HG03457 (cell line): Measurements from ENCODE around the gene TAF4.
A peak's percentile ranks its signal among the peaks of the same experiment; 100 is the strongest.
"Not testable (repeated sequence)": the region's sequence is repeated elsewhere in the genome, so short reads cannot be mapped to it uniquely, and the experiment has no call there.

Experiments used
- ATAC-seq: cut with Tn5 transposase; IDR thresholded peaks from one replicate; pipeline ENCODE4 v1.9.1; 2021; ENCODE audit warnings: moderate number of reproducible peaks; ENCODE audit not compliant: unreplicated experiment

TAF4 gene, protein sequence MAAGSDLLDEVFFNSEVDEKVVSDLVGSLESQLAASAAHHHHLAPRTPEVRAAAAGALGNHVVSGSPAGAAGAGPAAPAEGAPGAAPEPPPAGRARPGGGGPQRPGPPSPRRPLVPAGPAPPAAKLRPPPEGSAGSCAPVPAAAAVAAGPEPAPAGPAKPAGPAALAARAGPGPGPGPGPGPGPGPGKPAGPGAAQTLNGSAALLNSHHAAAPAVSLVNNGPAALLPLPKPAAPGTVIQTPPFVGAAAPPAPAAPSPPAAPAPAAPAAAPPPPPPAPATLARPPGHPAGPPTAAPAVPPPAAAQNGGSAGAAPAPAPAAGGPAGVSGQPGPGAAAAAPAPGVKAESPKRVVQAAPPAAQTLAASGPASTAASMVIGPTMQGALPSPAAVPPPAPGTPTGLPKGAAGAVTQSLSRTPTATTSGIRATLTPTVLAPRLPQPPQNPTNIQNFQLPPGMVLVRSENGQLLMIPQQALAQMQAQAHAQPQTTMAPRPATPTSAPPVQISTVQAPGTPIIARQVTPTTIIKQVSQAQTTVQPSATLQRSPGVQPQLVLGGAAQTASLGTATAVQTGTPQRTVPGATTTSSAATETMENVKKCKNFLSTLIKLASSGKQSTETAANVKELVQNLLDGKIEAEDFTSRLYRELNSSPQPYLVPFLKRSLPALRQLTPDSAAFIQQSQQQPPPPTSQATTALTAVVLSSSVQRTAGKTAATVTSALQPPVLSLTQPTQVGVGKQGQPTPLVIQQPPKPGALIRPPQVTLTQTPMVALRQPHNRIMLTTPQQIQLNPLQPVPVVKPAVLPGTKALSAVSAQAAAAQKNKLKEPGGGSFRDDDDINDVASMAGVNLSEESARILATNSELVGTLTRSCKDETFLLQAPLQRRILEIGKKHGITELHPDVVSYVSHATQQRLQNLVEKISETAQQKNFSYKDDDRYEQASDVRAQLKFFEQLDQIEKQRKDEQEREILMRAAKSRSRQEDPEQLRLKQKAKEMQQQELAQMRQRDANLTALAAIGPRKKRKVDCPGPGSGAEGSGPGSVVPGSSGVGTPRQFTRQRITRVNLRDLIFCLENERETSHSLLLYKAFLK

DNA sequence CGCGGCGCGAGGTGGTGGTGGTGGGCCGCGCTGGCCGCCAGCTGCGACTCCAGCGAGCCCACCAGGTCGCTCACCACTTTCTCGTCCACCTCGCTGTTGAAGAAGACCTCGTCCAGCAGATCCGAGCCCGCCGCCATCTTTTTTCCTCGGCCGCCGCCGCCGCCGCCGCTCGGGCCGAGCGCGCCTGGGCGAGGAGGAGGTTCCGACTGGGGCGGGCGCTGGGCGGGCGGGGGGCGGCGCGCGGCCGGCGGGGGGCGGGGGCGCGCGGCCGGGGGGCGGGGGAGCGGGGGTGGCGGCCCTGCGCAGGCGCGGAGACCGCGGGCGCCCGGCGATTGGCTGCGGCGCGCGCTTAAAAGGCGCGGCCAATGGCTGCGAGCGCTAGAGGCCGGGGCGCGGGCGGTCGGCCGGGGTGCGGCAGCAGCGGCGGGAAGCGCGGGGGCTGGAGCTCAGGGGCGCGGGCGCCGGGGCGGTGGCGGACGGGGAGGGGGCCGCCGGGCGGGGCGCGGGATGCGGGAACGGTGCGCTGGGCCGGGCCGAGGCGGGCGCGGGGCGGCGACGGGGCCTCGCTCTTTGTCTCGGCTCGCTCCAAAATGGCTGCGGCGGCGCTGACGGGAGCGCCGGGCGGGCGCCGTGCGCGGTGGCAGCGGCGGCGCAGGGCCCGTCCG lies at the start of gene TAF4:
TAF4 (minus strand) TSS at position 208 of the 665 bp plus-strand sequence; CDS start at position 137, 71 bp downstream.
- peak; percentile 41 for ATAC-seq

DNA sequence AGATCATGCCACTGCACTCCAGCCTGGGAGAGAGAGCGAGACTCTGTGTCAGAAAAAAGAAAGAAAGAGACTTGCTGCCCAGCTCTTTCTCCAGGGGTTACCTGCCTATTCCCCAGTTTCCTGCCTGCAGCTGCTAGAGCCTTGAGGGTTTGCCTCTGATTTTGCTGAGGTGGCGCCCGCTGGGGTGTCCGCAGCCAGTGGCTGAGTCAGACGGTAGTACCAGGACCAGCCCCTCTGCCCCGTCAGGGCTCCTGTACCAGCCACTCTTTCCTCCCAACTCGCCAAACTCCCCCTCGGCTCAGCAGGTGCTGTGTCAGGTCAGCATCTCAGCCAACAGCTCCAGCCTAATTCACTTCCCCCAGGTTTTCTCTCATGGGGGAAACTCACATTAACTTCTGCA lies 49.2 kb upstream of the TAF4 start:
- ATAC-seq = no peak

DNA sequence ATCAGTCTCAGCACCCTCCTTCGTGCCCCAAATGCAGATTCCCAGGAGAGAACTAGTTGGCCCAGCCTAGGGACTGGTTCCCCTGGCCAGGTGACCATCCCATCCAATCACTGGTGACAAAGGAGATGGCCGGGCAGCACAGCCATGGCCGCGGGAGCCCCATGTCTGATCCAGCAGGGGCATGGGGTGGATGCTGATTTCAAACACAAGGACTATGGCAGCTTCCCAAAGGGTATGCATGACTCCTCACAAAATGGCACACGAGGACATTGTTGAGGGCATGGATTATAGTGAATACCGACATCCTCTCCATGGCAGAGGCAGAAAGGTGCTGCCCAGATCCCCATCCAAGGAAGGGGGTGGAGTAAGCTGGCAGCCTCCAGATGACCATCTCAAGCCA lies 46.7 kb upstream of the TAF4 start:
- no peak for ATAC-seq

DNA sequence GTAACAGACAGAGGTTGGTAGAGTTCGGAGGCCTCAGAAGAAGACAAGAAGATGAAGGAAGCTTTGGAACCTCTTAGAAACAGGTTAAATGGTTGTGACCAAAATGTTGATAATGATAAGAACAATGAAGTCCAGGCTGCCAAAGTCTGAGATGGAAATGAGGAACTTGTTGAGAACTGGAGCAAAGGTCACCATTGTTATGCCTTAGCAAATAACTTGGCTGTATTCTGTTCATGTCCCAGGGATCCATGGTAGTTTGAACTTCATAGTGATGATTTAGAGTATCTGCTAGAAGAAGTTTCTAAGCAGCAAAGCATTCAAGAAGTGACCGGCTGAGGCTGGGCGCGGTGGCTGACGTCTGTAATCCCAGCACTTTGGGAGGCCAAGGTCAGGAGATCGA lies 45.5 kb upstream of the TAF4 start:
- no peak for ATAC-seq

DNA sequence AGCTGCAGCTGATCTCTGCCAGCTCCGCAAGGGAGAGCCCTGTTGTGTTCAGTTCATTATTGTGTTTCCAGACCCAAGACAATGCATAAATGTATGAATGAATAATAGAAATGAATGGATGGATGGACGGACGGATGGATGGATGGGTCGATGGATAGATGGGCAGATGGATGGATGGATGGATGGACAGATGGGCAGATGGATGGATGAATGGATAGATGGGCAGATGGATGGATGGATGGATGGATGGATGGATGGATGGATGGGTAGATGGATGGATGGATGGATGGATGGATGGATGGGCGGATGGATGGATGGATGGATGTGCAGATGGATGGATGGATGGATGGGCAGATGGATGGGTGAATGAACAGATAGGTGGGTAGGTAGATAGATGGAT lies 39.9 kb upstream of the TAF4 start:
- ATAC-seq = no peak

DNA sequence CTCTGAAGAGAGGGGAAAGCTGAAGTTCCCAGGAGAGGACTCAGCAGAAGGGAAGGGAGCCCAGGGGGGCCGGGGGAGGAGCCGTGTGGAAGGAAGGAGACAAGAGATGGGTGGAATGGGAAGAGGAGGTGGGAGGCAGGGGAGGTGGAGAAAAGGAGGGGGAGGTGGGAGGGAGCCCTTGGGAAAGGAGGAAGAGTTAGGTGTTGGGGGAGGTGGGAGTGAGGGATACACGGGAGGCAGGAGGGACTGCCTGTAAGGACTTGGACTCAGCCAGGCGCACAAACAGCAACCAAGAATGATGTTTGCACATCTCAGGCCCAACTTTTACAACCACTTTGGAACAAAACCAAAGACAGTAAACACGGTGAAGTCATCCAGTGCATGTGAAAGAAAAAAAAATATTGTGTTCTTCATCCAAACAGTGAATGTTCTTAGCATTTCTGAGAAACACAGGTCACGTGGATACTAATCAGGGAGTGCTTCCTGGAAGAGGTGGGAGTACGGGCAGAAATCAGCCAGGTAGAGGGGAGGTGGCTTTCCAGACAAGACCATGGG lies 39.2 kb upstream of the TAF4 start:
- no peak for ATAC-seq

DNA sequence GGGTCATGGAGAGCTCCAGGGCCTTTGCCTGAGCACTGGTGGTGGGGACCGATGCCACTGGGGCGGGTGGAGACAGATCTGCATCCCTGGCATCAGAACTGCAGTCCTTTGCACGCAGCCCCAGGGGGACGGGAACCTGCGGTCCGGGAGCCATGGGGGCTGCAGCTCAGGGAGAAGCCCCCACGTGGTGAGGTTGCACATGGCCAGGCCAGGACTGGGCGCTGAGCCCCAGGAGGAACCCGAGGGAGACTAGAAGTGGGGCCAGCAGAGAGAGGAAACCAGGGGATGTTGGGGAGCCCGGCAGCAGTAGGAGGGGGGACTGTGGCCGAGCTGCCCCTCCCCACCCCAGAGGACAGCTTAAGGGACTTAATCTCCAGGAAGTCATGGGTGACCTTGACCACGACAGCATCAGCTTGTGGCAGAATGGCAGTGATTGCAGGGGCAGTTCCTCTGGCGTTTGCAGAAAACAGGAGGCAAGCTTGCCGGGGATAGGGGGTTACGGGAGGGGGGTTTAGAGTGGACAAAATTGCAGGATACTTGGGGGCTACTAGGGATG lies 38.6 kb upstream of the TAF4 start:
- ATAC-seq = no peak

DNA sequence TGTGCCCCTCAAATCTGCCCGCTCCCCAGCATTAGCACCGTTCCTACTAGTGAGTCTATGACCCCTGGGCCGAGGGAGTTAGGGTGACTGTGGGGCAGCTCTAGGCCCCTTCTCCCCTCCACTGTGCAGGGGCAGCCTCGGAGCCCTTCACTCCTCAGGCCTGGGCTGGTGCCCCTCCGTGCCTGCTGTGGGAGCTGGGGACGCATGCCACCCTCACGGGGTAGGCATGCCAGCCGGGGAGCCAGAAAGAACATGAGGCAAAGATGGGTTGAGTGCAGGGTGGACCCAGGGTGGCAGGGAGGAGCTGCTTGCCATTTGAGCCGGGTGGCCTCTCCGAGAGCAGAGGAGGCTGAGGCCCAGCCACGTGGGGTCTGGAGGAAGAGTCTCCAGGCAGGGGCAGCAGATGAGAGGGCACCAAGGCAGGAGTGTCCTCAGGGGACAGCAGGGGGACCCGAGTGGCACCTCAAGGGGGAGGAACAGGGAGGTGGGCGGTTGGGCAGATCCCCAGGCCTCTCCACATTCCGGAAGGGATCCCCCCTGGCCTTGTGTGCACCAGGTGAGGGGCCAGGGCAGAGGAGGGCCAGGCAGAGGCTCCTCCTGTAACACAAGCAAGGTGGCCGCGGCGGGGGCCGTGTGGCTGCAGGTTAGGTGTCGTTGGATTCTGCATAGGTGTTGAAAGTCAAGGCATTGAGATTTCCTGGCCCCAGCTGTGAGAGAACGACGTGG lies 38.0 kb upstream of the TAF4 start:
- ATAC-seq = no peak

DNA sequence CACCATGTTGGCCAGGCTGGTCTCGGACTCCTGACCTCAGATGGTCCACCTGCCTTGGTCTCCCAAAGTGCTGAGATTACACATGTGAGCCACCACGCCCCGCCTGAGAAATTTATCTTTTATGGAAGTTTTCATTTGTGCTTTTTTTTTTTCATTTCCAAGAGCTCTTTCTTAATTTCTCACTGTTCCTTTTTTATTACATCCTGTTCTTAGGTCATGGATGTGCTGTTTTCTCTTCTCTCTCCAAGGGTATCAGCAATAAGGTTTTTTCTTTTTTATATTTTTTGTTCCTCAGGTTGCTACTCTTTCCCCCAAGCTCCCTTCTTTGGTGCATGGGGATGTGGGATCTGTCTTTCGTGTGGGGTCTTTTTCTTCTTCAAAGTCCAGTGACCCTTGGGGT lies 35.4 kb upstream of the TAF4 start:
- ATAC-seq = no peak

DNA sequence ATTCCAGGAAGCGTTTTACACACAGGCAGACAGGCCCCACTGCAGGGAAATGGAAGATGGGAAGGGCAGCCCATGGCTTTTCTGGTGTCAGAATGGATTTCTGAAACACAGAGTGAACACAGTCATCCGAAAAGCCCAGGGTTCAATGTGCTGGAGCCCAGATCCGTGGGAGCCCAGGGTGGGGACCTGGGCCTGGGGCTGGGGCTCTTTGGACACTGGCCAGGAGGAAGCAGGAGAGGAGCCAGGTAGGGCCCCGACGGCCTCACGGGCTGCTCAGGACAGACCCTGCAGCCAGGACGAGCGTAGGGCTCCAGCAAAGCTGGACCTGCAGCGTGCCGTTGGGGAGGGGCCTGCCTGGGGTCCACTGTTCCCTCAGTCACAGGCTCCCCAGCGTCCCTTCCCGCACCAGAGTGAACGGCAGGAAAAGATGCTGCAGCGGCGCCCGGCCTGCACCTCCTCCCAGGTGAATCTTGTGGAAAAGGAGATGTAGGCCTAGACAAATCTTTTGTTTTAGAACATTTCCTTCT lies 32.3 kb upstream of the TAF4 start:
- no peak for ATAC-seq

DNA sequence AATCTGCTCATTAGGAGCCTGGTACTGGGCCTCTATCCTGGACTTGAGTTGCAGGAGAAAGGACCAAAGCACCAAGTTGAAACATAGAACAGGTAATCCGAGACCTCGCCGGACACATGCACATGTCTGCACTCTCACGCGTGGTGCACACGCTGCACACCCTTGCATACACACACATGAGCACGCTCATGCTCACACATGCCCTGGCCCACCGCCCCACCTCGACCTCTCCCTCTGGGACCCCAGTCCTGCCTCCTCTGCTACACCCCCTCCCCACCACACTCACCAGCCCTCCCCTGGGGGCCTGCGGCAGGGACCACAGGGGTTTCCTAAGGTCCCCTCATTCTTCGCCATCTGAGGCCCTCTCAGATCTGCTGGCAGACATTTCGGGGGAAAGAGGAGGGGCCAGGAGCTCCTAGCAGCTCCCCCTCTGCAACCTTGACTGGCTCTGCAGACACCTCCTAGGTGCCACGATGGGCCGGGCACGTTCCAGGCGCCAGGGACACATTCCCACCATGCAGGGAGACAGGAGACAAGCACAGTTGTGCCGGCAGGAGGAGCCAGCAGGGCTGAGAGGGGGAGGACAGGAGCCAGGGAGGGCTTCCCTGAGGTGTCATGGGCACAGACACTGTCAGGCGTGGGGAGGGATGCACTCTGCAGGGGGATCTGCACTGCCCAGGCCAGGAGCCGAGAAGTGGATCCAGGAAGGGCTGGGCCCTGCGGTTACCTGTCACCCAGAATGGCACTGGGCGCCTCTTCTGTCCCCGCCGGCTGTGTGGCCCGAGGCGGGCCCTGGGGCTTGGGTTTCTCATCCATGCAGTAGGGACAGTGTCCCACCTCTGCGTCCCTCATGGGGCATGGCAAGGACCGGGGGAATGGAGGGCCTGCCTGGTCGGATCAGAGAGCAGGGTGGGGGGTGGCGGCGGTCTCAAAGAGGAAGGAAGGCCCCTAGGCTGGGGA lies 31.0 kb upstream of the TAF4 start:
- ATAC-seq = no peak

DNA sequence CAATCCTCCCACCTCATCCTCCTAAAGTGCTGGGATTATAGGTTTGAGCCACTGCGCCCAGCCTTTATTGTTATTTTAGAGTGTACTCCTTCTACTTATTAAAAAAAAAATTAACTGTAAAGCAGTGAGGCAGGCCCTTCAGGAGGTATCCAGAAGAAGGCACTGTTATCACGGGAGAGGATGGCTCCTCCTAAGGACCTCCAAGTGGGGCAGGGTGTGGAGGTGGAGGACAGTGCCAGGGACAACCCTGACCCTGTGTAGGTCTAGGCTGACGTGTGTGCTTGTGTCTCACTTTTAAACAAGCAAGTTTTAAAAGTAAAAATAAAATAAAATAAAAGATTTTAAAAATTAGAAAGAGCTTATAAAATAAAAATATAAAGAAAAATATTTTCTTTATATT lies 23.7 kb upstream of the TAF4 start:
- ATAC-seq = no peak

DNA sequence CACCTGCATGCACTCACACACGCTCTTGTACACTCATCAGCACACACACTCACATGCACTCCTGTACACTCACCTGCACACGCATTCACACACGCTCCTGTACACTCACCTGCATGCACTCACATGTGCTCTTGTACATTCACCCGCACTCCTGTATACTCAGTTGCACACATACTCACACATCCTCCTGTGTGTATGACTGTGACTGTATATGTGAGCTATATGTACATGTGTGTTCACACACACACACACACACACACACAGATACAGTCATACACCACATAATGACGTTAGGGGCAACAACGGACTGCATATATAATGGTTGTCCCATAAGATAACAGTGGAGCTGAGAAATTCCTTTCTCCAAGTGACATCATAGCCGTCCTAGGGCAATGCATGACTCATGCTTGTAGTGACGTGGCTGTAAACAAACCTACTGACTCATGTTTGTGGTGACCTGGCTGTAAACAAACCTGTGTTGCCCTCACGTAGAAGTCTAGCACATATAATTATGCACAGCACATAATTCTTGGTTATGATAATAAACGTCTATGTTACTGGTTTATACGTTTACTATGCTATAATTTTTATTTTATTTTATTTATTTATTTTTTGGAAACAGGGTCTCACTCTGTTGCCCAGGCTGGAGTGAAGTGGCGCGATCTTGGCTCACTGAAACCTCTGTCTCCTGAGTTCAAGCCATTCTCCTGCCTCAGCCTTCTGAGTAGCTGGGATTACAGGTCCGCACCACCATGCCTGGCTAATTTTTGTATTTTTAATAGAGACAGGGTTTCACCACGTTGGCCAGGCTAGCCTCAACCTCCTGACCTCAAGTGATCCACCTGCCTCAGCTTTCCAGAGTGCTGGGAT lies 22.8 kb upstream of the TAF4 start:
- ATAC-seq = no peak

DNA sequence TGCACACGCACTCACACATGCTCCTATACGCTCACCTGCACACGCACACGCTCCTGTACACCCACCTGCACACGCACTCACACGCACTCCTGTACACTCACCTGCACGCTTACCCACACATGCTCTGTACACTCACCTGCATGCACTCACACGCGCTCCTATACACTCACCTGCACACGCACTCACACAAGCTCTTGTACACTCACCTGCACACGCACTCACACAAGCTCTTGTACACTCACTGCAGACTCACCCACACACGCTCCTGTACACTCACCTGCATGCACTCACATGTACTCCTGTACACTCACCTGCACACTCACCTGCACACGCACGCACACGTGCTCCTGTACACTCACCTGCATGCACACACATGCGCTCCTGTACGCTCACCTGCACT lies 22.0 kb upstream of the TAF4 start:
- no peak for ATAC-seq

DNA sequence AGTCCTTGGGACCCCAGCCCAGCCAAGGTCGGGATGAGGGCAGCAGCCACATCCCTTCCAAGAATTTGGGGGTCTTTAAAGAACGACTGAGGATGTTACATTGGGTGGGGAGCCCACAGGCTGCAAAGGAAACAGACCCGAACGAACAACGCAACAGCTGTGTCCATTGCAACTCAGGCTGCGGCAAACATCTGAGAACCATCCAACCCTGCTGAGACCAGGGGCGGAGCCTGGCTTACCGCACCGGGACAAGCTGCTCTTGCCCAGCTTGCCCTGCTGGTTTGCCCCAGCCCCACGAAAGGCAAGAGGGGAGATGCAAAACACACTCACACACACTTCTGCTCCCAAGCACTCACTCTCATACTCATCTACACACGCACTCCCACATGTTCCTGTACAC lies 21.5 kb upstream of the TAF4 start:
- no peak for ATAC-seq

DNA sequence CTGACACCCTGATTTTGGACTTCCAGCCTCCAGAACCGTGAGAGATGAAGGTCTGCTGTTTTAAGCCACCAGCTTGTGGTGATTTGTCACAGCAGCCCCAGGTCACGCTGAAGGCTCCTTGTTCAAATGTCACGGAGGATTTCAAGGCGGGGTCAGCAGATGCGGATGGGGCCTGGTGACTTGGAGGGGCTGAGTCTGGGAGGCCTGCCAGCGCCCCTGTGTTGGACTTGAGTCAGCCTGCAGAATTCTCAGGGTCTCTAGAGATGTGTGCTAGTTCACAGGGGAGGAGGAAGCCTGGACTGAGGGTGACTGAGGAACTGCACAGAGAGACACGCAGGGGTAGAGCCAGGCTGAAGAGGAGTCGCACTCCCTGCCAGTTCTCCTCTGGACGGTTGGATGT lies 19.5 kb upstream of the TAF4 start:
- ATAC-seq = no peak

DNA sequence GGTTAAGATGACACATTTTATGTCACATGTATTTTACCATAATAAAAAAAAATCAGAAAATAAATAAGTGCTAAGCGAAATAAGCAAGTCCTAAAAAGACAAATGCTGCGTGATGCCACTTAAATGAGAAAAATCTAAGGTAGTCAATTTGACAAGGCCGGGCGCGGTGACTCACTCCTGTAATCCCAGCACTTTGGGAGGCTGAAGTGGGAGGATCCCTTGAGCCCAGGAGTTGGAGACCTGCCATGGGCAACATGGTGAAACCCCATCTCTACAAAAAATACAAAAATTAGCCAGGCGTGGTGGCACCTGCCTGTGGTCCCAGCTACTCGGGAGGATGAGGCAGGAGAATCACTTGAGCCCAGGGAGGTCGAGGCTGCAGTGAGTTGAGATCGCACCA lies 18.5 kb upstream of the TAF4 start:
- ATAC-seq = not testable (repeated sequence)

DNA sequence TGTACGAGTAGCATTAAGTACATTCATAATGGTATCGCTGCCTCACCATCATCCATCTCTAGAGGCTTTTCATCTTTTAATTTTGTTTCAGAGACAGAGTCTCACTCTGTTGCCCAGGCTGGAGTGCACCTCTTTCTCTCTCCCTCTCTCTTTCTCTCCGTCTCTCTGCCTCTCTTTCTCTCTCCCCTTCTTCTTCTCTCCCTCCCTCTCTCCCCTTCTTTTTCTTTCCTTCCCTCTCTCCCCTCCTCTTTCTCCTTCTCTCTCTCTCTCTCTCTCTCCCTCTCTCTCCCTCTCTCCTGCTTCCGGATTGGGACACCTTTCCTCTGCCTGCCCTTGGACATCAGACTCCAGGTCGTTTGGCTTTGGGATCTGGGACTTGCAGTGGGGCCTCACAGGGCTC lies 17.6 kb upstream of the TAF4 start:
- ATAC-seq = no peak
